Breast epithelium (tissue), 4 donors: ENCODE data around the gene GOLGA8K. TPM values are rescaled to one million over a fixed set of nuclear protein-coding genes. Genes with fewer than 3 reads are reported as not detected.
"Not testable (repeated sequence)": the region's sequence is repeated elsewhere in the genome, so short reads cannot be mapped to it uniquely, and the experiment has no call there.

Source experiments
- DNase-seq, 2 donors: peaks; one replicate each; pipeline ENCODE4 v3.0.0-alpha.2; 2019; ENCODE audit warnings: low spot score in 2 of 2
- H3K27ac ChIP-seq, 2 donors: fragments of 200-600 bp; sonication (generic) in 1 of 2; one replicate each; pipeline ENCODE4 v1.5.1; 2016 to 2019; ENCODE audit warnings: mild to moderate bottlenecking in 1 of 2
- H3K27me3 ChIP-seq, 2 donors: fragments of 200-600 bp; sonication (generic) in 1 of 2; one replicate each; pipeline versions ENCODE4 v1.5.1 to v1.6.0; 2017 to 2019; ENCODE audit warnings: control low read depth in 1 of 2, mild to moderate bottlenecking in 1 of 2
- H3K36me3 ChIP-seq: fragments of 200-600 bp; one replicate; pipeline ENCODE4 v1.5.1; 2019
- H3K4me1 ChIP-seq, 2 donors: fragments of 200-600 bp; sonication (generic); one replicate each; pipeline ENCODE4 v1.5.1; 2016 to 2019; ENCODE audit warnings: control low read depth in 1 of 2
- H3K4me3 ChIP-seq, 3 donors: fragments of 200-600 bp; sonication (generic); 1 replicate in 2 of 3; 2 replicates in 1 of 3; pipeline ENCODE4 v1.5.1; 2016 to 2019; ENCODE audit warnings: mild to moderate bottlenecking in 3 of 3, moderate library complexity in 2 of 3
- H3K9me3 ChIP-seq, 2 donors: fragments of 200-600 bp; sonication (generic) in 1 of 2; one replicate each; pipeline ENCODE4 v1.5.1; 2016 to 2019; ENCODE audit warnings: control low read depth in 1 of 2
- intact Hi-C: fragments of 100-400 bp; cut with DNase I; formaldehyde crosslinking; loops from one replicate; pipeline ENCODE4 v1.15.1; 2023; ENCODE audit warnings: low total_unique reads
- total RNA-seq, 3 donors: library from RNA; depleted of rRNA; stranded (reverse); fragments of >200 nt; gene quantifications; one replicate each; pipeline ENCODE4 v1.1.0, GENCODE V29; 2016

Gene GOLGA8K
- total RNA-seq, result under 1 TPM; 0.66 to 0.80 (median 0.73) TPM

DNA sequence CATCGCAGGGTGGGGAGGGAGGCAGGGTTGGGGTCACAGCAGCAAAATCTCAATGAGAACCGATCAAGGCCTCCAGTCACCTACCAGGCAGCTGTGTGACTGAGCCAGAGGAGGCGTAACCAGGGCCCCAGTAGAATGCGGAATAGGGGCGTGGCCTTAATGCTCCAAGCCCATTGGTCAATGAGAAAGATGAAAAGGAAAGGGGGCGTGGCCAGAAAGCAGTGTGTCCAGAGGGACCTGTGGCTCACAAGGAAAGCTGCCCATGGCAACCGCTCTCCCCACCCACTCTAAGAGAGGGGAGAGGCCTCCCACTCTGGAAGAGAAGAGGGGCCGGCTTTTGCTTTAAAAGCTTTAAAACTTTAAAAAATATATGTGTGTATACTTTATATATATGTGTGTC, at the start of gene GOLGA8K:
TSS of gene GOLGA8K (minus strand) at position 101 of the 400 bp plus-strand sequence. CDS start at position 3, 98 bp downstream.
- H3K27ac ChIP-seq, H3K4me1 ChIP-seq, intact Hi-C loops, H3K27me3 ChIP-seq, DNase-seq, H3K36me3 ChIP-seq, H3K9me3 ChIP-seq, H3K4me3 ChIP-seq: not testable (repeated sequence)

DNA sequence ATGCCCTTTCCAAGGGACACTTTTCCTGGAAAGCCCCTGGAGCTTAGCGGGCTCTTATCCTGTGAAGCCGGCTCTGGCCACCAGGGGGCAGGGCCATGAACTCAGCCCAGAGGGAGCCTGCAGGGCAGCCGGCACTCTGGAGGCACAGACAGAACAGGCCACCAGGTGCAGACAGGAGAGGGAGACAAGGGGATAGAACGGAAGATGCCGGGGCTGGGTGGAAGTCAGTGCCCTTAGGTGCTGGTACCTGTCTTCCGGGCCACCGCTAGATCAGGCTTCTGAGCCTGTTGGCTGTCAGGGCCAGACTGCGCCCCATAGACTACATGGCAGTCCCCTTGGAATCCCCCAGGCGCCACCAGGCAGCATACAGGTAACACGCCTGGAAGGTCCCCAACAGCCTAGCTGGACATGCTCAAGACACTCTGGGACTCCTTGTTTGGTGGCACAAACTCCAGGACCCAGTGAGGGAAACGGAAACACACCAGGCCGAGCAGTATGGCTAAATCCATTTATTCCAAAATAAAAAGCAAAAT, 37.4 kb upstream of the GOLGA8K start:
- H3K4me3 ChIP-seq, H3K27me3 ChIP-seq, H3K4me1 ChIP-seq, intact Hi-C loops, H3K9me3 ChIP-seq, H3K27ac ChIP-seq, DNase-seq, H3K36me3 ChIP-seq: not testable (repeated sequence)

DNA sequence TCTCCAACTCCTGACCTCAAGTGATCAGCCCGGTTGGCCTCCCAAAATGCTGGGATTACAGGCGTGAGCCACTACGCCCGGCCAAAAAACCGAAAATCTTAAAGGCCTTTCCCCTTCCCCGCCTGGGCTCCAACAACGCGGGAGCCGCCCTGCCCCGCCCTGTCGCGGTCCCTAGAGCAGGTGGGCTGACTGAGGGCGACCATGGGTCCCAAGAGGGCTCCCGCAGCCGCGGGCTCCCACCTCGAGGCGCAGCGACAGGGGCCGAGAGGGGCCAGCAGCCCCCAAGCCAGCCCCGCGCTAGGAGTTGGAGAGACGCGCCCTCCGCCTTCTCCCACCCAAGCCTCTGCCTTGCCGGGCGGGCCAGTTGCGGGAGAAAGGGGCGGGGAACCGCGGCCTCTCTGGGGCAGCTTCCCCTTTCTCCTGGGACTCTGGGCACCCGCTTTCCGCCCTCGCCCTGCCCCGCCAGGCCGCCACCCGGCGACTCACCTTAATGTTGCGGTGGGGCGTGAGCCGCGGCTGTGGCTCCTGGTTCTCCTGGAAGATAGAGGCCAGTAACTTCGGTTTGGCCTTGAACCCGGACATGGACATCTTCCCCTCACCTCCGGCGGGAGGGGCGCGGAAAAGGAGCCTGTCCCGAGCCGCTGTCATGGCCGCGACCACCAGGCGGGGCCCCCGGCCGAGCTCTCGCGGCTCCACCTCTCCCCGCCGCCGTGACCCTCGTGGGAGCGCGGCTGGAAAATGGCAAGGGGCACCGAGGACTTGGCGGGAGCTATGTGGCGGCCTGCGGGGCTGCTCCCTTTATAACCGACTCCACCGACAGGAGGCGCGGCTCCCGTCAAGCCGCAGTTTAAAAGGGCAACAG, 31.2 kb upstream of the GOLGA8K start:
- H3K36me3 ChIP-seq, DNase-seq, H3K9me3 ChIP-seq, H3K4me3 ChIP-seq, H3K27ac ChIP-seq, H3K4me1 ChIP-seq, H3K27me3 ChIP-seq, intact Hi-C loops: not testable (repeated sequence)

GRCh38 chr15:32427635-32428034, 24.5 kb upstream of the GOLGA8K start:
- H3K36me3 ChIP-seq, H3K4me3 ChIP-seq, H3K27ac ChIP-seq, intact Hi-C loops, H3K27me3 ChIP-seq, DNase-seq, H3K9me3 ChIP-seq, H3K4me1 ChIP-seq: not testable (repeated sequence)

GRCh38 chr15:32426511-32426910, 23.4 kb upstream of the GOLGA8K start:
- H3K9me3 ChIP-seq, intact Hi-C loops, H3K4me3 ChIP-seq, DNase-seq, H3K27ac ChIP-seq, H3K27me3 ChIP-seq, H3K36me3 ChIP-seq, H3K4me1 ChIP-seq: not testable (repeated sequence)

DNA sequence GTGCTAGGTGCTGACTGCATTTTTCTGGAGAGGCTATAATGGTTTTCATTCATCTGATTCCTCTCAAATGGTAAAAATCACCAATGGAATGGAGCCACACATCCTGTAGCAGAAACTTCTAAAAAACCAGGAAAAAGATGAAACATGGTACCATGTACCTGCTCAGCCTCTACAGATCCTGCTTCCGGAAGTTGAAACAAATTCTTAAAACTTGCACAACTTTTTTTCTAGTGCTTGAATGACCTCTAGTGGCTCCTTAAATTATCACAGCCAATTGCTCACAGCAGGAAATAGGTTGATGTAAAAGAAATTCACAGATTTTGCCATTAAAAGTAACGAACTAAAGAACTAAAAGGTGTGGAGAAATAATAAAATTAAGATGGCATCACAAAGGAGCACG, 4.8 kb upstream of the GOLGA8K start:
- DNase-seq, result not testable (repeated sequence)

GRCh38 chr15:32396522-32396921, 6.6 kb downstream of the GOLGA8K start:
- not testable (repeated sequence) for H3K4me3 ChIP-seq

More for the DNA sequence above, 4.8 kb upstream of the GOLGA8K start:
- H3K36me3 ChIP-seq, H3K9me3 ChIP-seq, intact Hi-C loops, H3K27ac ChIP-seq, H3K4me3 ChIP-seq, H3K4me1 ChIP-seq, H3K27me3 ChIP-seq: not testable (repeated sequence)

DNA sequence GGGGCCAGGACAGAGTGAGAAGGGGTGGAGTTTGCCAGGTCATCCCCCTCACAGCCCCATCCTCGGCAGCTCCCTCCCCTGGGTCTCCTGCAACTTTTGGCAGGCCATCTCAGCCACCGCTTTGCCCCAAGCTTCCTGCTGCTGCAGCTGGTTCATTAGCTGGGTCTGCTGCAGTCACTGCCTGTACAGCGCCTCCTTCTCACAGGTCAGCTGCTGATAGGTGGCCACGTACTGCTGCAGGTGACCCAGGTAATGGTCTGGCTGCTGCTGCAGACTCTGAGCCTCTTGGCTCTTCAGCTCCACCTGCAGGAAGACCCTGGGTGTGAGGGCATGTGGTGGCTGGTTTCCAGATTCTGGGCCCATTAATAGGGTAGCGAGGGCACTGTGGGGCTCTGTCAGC, 8.3 kb downstream of the GOLGA8K start:
- DNase-seq, H3K9me3 ChIP-seq, H3K4me1 ChIP-seq, H3K4me3 ChIP-seq, H3K27ac ChIP-seq, H3K27me3 ChIP-seq, intact Hi-C loops, H3K36me3 ChIP-seq: not testable (repeated sequence)

More at GRCh38 chr15:32396522-32396921, 6.6 kb downstream of the GOLGA8K start:
- H3K9me3 ChIP-seq, DNase-seq, H3K4me1 ChIP-seq, H3K27ac ChIP-seq, H3K36me3 ChIP-seq, H3K27me3 ChIP-seq, intact Hi-C loops: not testable (repeated sequence)

- H3K4me3 ChIP-seq, H3K4me1 ChIP-seq, H3K27me3 ChIP-seq, intact Hi-C loops, H3K27ac ChIP-seq, DNase-seq, H3K9me3 ChIP-seq, H3K36me3 ChIP-seq: not testable (repeated sequence)
Measured at GRCh38 chr15:32388050-32388648, 14.9 kb downstream of the GOLGA8K start.

DNA sequence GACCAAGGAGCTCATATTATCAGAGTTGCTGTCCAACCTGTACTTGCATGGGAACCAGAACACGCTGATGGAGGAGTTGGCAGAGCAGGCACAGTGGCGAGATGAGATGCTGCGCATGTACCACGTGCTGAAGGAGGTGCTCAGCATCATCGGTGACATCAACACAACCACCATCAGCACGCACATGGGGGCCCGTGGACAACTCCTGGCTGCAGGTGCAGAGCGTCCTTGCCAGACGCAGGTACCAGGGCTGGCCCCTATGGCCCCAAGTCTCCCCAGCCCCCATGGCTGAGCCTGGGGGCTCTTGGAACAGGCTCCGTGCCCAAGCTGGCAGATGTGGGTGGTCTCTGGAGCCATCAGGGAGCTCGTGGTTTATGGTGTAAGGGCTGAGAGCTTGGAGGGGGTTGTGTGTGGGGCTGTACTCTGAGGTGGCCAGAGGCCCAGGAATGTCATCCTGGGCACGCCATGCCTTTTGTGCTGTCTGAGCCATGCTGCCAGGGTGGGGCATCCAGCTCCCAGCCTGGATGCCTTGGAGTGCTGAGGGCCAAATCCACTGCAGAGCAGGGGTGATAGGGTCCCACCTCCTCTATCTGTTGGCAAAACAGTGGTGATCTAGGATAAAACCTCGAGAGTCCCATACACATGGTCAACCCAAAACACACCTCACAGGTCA, 17.1 kb downstream of the GOLGA8K start:
- H3K36me3 ChIP-seq, H3K4me3 ChIP-seq, H3K27me3 ChIP-seq, H3K9me3 ChIP-seq, H3K27ac ChIP-seq, intact Hi-C loops, H3K4me1 ChIP-seq, DNase-seq: not testable (repeated sequence)

DNA sequence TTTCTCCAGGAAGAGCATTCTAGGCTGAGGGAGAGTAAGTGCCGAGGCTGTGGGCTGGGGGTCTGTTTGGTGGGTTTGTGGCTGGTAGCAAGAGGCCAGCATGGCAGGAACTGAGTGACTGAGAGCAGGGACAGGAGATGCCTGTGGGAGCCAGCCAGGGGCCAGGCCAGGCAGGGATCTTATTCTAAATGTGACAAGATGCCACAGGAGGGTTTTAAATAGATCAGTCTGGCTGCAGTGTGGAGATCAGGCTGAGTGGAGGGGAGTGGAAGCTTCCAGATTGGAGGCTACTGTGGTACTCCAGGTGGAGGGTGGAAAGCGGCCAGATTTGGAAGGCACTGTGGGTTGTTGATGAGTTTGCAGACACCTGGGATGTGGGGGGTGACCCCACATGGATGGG, 28.9 kb downstream of the GOLGA8K start:
- H3K27me3 ChIP-seq, DNase-seq, H3K9me3 ChIP-seq, H3K4me3 ChIP-seq, H3K36me3 ChIP-seq, H3K4me1 ChIP-seq, intact Hi-C loops, H3K27ac ChIP-seq: not testable (repeated sequence)

- H3K4me3 ChIP-seq, H3K4me1 ChIP-seq, H3K9me3 ChIP-seq, intact Hi-C loops, H3K36me3 ChIP-seq, H3K27me3 ChIP-seq, H3K27ac ChIP-seq, DNase-seq: not testable (repeated sequence)
Measured at GRCh38 chr15:32373707-32374106, 29.4 kb downstream of the GOLGA8K start.

GRCh38 chr15:32372075-32372474, 31.0 kb downstream of the GOLGA8K start:
- DNase-seq, intact Hi-C loops, H3K27me3 ChIP-seq: not testable (repeated sequence)

More at GRCh38 chr15:32372075-32372474, 31.0 kb downstream of the GOLGA8K start:
- H3K4me3 ChIP-seq, H3K4me1 ChIP-seq, H3K36me3 ChIP-seq, H3K27ac ChIP-seq, H3K9me3 ChIP-seq: not testable (repeated sequence)
